Measurements from ENCODE around the gene KLHL10. TPM values are rescaled to one million over a fixed set of nuclear protein-coding genes. Genes with fewer than 3 reads are reported as not detected.

The KLHL10 gene
- total RNA-seq, 1 experiment from 2014 or later: not detected

GRCh38 chr17:41823141-41823524 is 14.5 kb upstream of the KLHL10 start:
- no peak for ATAC-seq
- intact Hi-C loops (cut with micrococcal nuclease): no loop called here
- H3K36me3 ChIP-seq (ENCODE audit: low read depth, low read length): no peaks in the 10 kb centered on the region
- no peak overlapping the region for H2AFZ ChIP-seq (ENCODE audit: low read length)
- TF ChIP-seq EZH2 (IDR thresholded peaks at IDR 0.05; ENCODE audit: low read length, unreplicated experiment) (no peak), EZH2phosphoT487 (IDR thresholded peaks at IDR 0.05; ENCODE audit: borderline replicate concordance, low read length) (no peak), CTCF (conservative IDR thresholded peaks at IDR 0.05; ENCODE audit: low read depth, low read length) (no peak)
- no peak overlapping the region for H3K27ac ChIP-seq (ENCODE audit: low read length)
- H3F3A ChIP-seq (ENCODE audit: low read length, unreplicated experiment): no peaks in the 10 kb centered on the region
- no peaks in the 10 kb centered on the region for H3K27me3 ChIP-seq (ENCODE audit: low read length)
- no peaks in the 10 kb centered on the region for H3K79me2 ChIP-seq (ENCODE audit: low read length)
- POLR2A ChIA-PET (ENCODE audit: unreplicated experiment): no interaction called here
- no peak overlapping the region for H3K4me2 ChIP-seq (ENCODE audit: low read length)
- H3K9ac ChIP-seq (ENCODE audit: low read length): no peak overlapping the region
- BruUV-seq (replicated peaks): no TSS peak
- H3K4me1 ChIP-seq (ENCODE audit: insufficient read depth, low read length): no peaks in the 10 kb centered on the region
- H4K20me1 ChIP-seq (ENCODE audit: low read length): no peaks in the 10 kb centered on the region
- H3K9me3 ChIP-seq (ENCODE audit: low read length): no peaks in the 10 kb centered on the region
- H3K4me3 ChIP-seq (ENCODE audit: low read length): no peak overlapping the region
- DNase-seq: no peak
- CTCF ChIA-PET: no interaction called here
- H3K9me2 ChIP-seq (replicated peaks; ENCODE audit: low read length): no peaks in the 10 kb centered on the region

GRCh38 chr17:41823580-41823979 is 14.0 kb upstream of the KLHL10 start:
- no peak for TF ChIP-seq EZH2 (IDR thresholded peaks at IDR 0.05; ENCODE audit: low read length, unreplicated experiment)
- TF ChIP-seq EZH2phosphoT487 (IDR thresholded peaks at IDR 0.05; ENCODE audit: borderline replicate concordance, low read length): no peak
- TF ChIP-seq CTCF (conservative IDR thresholded peaks at IDR 0.05; ENCODE audit: low read depth, low read length): no peak
- Histone ChIP-seq H2AFZ (ENCODE audit: low read length) (no peak overlapping the region), H3K4me2 (ENCODE audit: low read length) (no peak overlapping the region), H4K20me1 (ENCODE audit: low read length) (no peaks in the 10 kb centered on the region), H3K27ac (ENCODE audit: low read length) (no peak overlapping the region), H3K27me3 (ENCODE audit: low read length) (no peaks in the 10 kb centered on the region), H3K4me1 (ENCODE audit: insufficient read depth, low read length) (no peaks in the 10 kb centered on the region), H3K9me3 (ENCODE audit: low read length) (no peaks in the 10 kb centered on the region), H3F3A (ENCODE audit: low read length, unreplicated experiment) (no peaks in the 10 kb centered on the region), H3K9ac (ENCODE audit: low read length) (no peak overlapping the region), H3K4me3 (ENCODE audit: low read length) (no peak overlapping the region), H3K79me2 (ENCODE audit: low read length) (no peaks in the 10 kb centered on the region), H3K9me2 (replicated peaks; ENCODE audit: low read length) (no peaks in the 10 kb centered on the region), H3K36me3 (ENCODE audit: low read depth, low read length) (no peaks in the 10 kb centered on the region)
- BruUV-seq (replicated peaks): TSS peak; percentile 17
- intact Hi-C loops (cut with micrococcal nuclease): no loop called here
- ATAC-seq: no peak
- ChIA-PET POLR2A (ENCODE audit: unreplicated experiment) (interaction anchor here (0.6 kb wide), 1 partner anchor 22 kb away, joined by 8 read pairs; no protein-coding TSS in a partner anchor), CTCF (no interaction called here)
- DNase-seq: no peak

GRCh38 chr17:41824086-41824485 is 13.5 kb upstream of the KLHL10 start:
- Histone ChIP-seq H3K36me3 (ENCODE audit: low read depth, low read length) (no peaks in the 10 kb centered on the region), H2AFZ (ENCODE audit: low read length) (no peak overlapping the region), H3K27ac (ENCODE audit: low read length) (no peak overlapping the region), H3K79me2 (ENCODE audit: low read length) (no peaks in the 10 kb centered on the region), H3F3A (ENCODE audit: low read length, unreplicated experiment) (no peaks in the 10 kb centered on the region), H3K9ac (ENCODE audit: low read length) (no peak overlapping the region), H3K4me2 (ENCODE audit: low read length) (no peak overlapping the region), H3K4me3 (ENCODE audit: low read length) (no peak overlapping the region), H3K9me2 (replicated peaks; ENCODE audit: low read length) (no peaks in the 10 kb centered on the region), H3K4me1 (ENCODE audit: insufficient read depth, low read length) (no peaks in the 10 kb centered on the region), H4K20me1 (ENCODE audit: low read length) (no peaks in the 10 kb centered on the region), H3K9me3 (ENCODE audit: low read length) (no peaks in the 10 kb centered on the region), H3K27me3 (ENCODE audit: low read length) (no peaks in the 10 kb centered on the region)
- ChIA-PET POLR2A (ENCODE audit: unreplicated experiment) (interaction anchor here (0.6 kb wide), 1 partner anchor 22 kb away, joined by 8 read pairs; no protein-coding TSS in a partner anchor), CTCF (no interaction called here)
- BruUV-seq (replicated peaks): no TSS peak
- ATAC-seq (no peak), DNase-seq (no peak)
- intact Hi-C loops (cut with micrococcal nuclease): no loop called here
- TF ChIP-seq EZH2 (IDR thresholded peaks at IDR 0.05; ENCODE audit: low read length, unreplicated experiment) (no peak), CTCF (conservative IDR thresholded peaks at IDR 0.05; ENCODE audit: low read depth, low read length) (no peak), EZH2phosphoT487 (IDR thresholded peaks at IDR 0.05; ENCODE audit: borderline replicate concordance, low read length) (no peak)

Measured in PC-3 (cell line).